BLaER1 (cell line): ENCODE data around the gene KIDINS220.

Source experiments
- H3K27ac ChIP-seq: shearing (Covaris generic); formaldehyde crosslinking; 2 replicates; pipeline ENCODE4 v1.8.1; 2022
- H3K27me3 ChIP-seq: shearing (Covaris generic); formaldehyde crosslinking; 2 replicates; pipeline ENCODE4 v1.8.1; 2022
- H3K36me3 ChIP-seq: shearing (Covaris generic); formaldehyde crosslinking; 2 replicates; pipeline ENCODE4 v1.8.1; 2022
- H3K4me1 ChIP-seq: shearing (Covaris generic); formaldehyde crosslinking; 2 replicates; pipeline ENCODE4 v1.8.1; 2022
- H3K4me2 ChIP-seq: shearing (Covaris generic); formaldehyde crosslinking; 2 replicates; pipeline ENCODE4 v1.8.1; 2022
- H3K4me3 ChIP-seq: shearing (Covaris generic); formaldehyde crosslinking; 2 replicates; pipeline ENCODE4 v1.8.1; 2022
- H3K9ac ChIP-seq: shearing (Covaris generic); formaldehyde crosslinking; 2 replicates; pipeline ENCODE4 v1.8.1; 2022
- H3K9me3 ChIP-seq: shearing (Covaris generic); formaldehyde crosslinking; 2 replicates; pipeline ENCODE4 v1.8.1; 2022
- H4K20me1 ChIP-seq: shearing (Covaris generic); formaldehyde crosslinking; 2 replicates; pipeline ENCODE4 v1.8.1; 2022
- Cebpa-rat ChIP-seq: shearing (Covaris generic); IDR thresholded peaks from 2 replicates; pipeline ENCODE4 v1.8.1; 2022

The KIDINS220 gene

GRCh38 chr2:8692783-8693156 lies 144.6 kb downstream of the KIDINS220 start:
- Histone ChIP-seq H3K4me1 (0 out of 2 replicates have a peak, but pooled peaks cover 9% of the 10 kb centered on the region), H3K27ac (no peak overlapping the region), H3K9me3 (no peaks in the 10 kb centered on the region), H3K4me2 (no peak overlapping the region), H3K27me3 (no peaks in the 10 kb centered on the region), H3K36me3 (no peaks in the 10 kb centered on the region), H3K4me3 (no peak overlapping the region), H3K9ac (no peak overlapping the region), H4K20me1 (no peaks in the 10 kb centered on the region)
- TF ChIP-seq Cebpa-rat, result no peak

- Histone ChIP-seq H3K36me3 (no peaks in the 10 kb centered on the region), H3K27ac (no peak overlapping the region), H4K20me1 (no peaks in the 10 kb centered on the region), H3K9ac (no peak overlapping the region), H3K4me3 (no peak overlapping the region), H3K4me2 (no peak overlapping the region), H3K27me3 (no peaks in the 10 kb centered on the region), H3K4me1 (0 out of 2 replicates have a peak, but pooled peaks cover 9% of the 10 kb centered on the region), H3K9me3 (no peaks in the 10 kb centered on the region)
- no peak for TF ChIP-seq Cebpa-rat
Measured at GRCh38 chr2:8691859-8692437, 145.5 kb downstream of the KIDINS220 start.

GRCh38 chr2:8685697-8686358 lies 151.6 kb downstream of the KIDINS220 start:
- peaks cover 36% of the 10 kb centered on the region for H3K4me1 ChIP-seq
- H4K20me1 ChIP-seq, result peaks cover 29% of the 10 kb centered on the region
- no peaks in the 10 kb centered on the region for H3K9me3 ChIP-seq
- H3K27me3 ChIP-seq, result peaks cover 45% of the 10 kb centered on the region
- peak overlapping the region; percentile 100 for H3K4me2 ChIP-seq
- peak overlapping the region; percentile 76 for H3K9ac ChIP-seq
- H3K4me3 ChIP-seq, result peak overlapping the region; percentile 75
- peak overlapping the region; percentile 77 for H3K27ac ChIP-seq
- no peaks in the 10 kb centered on the region for H3K36me3 ChIP-seq
- no peak for TF ChIP-seq Cebpa-rat

- Histone ChIP-seq H3K9me3 (no peaks in the 10 kb centered on the region), H3K27ac (peak overlapping the region; percentile 77), H3K4me3 (peak overlapping the region; percentile 75), H3K36me3 (no peaks in the 10 kb centered on the region), H3K4me2 (peak overlapping the region; percentile 100), H3K27me3 (peaks cover 52% of the 10 kb centered on the region), H4K20me1 (peaks cover 29% of the 10 kb centered on the region), H3K9ac (peak overlapping the region; percentile 76), H3K4me1 (peaks cover 41% of the 10 kb centered on the region)
- no peak for TF ChIP-seq Cebpa-rat
Measured at GRCh38 chr2:8684878-8685696, 152.3 kb downstream of the KIDINS220 start.

GRCh38 chr2:8684540-8684877 lies 152.9 kb downstream of the KIDINS220 start:
- TF ChIP-seq Cebpa-rat, result no peak
- no peaks in the 10 kb centered on the region for H3K36me3 ChIP-seq
- peak overlapping the region; percentile 100 for H3K4me2 ChIP-seq
- H3K27me3 ChIP-seq, result peaks cover 58% of the 10 kb centered on the region
- H3K4me1 ChIP-seq, result peaks cover 44% of the 10 kb centered on the region
- H3K9ac ChIP-seq, result no peak overlapping the region
- H3K27ac ChIP-seq, result peak overlapping the region; percentile 77; the same call in 1 of the 2 replicates
- no peaks in the 10 kb centered on the region for H3K9me3 ChIP-seq
- peak overlapping the region; percentile 75 for H3K4me3 ChIP-seq
- peaks cover 29% of the 10 kb centered on the region for H4K20me1 ChIP-seq

GRCh38 chr2:8682719-8683667 lies 154.4 kb downstream of the KIDINS220 start:
- H3K4me3 ChIP-seq, result peak overlapping the region; percentile 73
- no peaks in the 10 kb centered on the region for H3K9me3 ChIP-seq
- peak overlapping the region; percentile 75 for H3K9ac ChIP-seq
- H3K4me1 ChIP-seq, result peaks cover 56% of the 10 kb centered on the region
- H3K36me3 ChIP-seq, result no peaks in the 10 kb centered on the region
- no peak for TF ChIP-seq Cebpa-rat
- H4K20me1 ChIP-seq, result peaks cover 29% of the 10 kb centered on the region
- H3K27ac ChIP-seq, result no peak overlapping the region
- H3K27me3 ChIP-seq, result peaks cover 72% of the 10 kb centered on the region
- peak overlapping the region; percentile 98 for H3K4me2 ChIP-seq

GRCh38 chr2:8681786-8682692 lies 155.4 kb downstream of the KIDINS220 start, which contains the start of gene ID2:
Gene ID2 (plus strand): TSS chr2:8682056. CDS start chr2:8682166, 110 bp downstream.
- Histone ChIP-seq H3K9ac (peak within 1 kb of the TSS; percentile 75), H3K4me2 (peak within 1 kb of the TSS; percentile 98), H3K4me1 (peaks cover 65% of the 10 kb centered on the region), H3K27me3 (peaks cover 81% of the 10 kb centered on the region), H4K20me1 (peaks cover 29% of the 10 kb centered on the region), H3K9me3 (0 out of 2 replicates have a peak, but pooled peaks cover 1% of the 10 kb centered on the region), H3K4me3 (peak within 1 kb of the TSS; percentile 73), H3K36me3 (no peaks in the 10 kb centered on the region), H3K27ac (no peak within 1 kb of the TSS; the same call in 1 of the 2 replicates)
- TF ChIP-seq Cebpa-rat, result no peak
